ENCODE data around the gene OLFML2B.

Gene OLFML2B

GRCh38 chr1:162069334-162070093, 45.8 kb upstream of the OLFML2B start, which contains the start of gene NOS1AP (continued):
- TF ChIP-seq YY2 (tag by site-specific recombination; IDR thresholded peaks at IDR 0.05) (no peak), ZNF280C (tag by site-specific recombination; IDR thresholded peaks at IDR 0.05) (no peak), ZNF558 (tag by site-specific recombination; IDR thresholded peaks at IDR 0.05) (no peak), ZNF302 (tag by site-specific recombination; IDR thresholded peaks at IDR 0.05; ENCODE audit: low read depth) (no peak), ZNF701 (tag by site-specific recombination; IDR thresholded peaks at IDR 0.05) (no peak), ZNF580 (tag by site-specific recombination; IDR thresholded peaks at IDR 0.05) (no peak), ZNF24 (tag by site-specific recombination; IDR thresholded peaks at IDR 0.05) (no peak), KLF17 (tag by site-specific recombination; IDR thresholded peaks at IDR 0.05) (no peak), ZNF623 (tag by site-specific recombination; IDR thresholded peaks at IDR 0.05) (no peak), ZNF645 (tag by site-specific recombination; IDR thresholded peaks at IDR 0.05) (no peak), MZF1 (tag by site-specific recombination; IDR thresholded peaks at IDR 0.05; ENCODE audit: borderline replicate concordance) (no peak), ZIC2 (tag by site-specific recombination; IDR thresholded peaks at IDR 0.05) (no peak), ZNF114 (tag by site-specific recombination; IDR thresholded peaks at IDR 0.05) (no peak), PRDM10 (tag by site-specific recombination; IDR thresholded peaks at IDR 0.05) (no peak), ZXDB (tag by site-specific recombination; IDR thresholded peaks at IDR 0.05) (peak; percentile 32; the same call in 1 of the 2 replicates), ZSCAN30 (tag by site-specific recombination; IDR thresholded peaks at IDR 0.05) (peak; percentile 31; the same call in 1 of the 2 replicates), HOXC10 (CRISPR knock-in tag; IDR thresholded peaks at IDR 0.05) (0 out of 2 replicates have a peak, but pooled peaks have one; percentile 28), KLF7 (tag by site-specific recombination; IDR thresholded peaks at IDR 0.05; ENCODE audit: borderline replicate concordance) (peak; percentile 27; the same call in 1 of the 2 replicates), ZNF184 (tag by site-specific recombination; IDR thresholded peaks at IDR 0.05) (no peak), ZNF621 (tag by site-specific recombination; IDR thresholded peaks at IDR 0.05) (no peak), KLF16 (tag by site-specific recombination; IDR thresholded peaks at IDR 0.05) (no peak), SCRT2 (tag by site-specific recombination; IDR thresholded peaks at IDR 0.05) (no peak), ZFHX2 (tag by site-specific recombination; conservative IDR thresholded peaks at IDR 0.05) (no peak), YY1 (tag by site-specific recombination; IDR thresholded peaks at IDR 0.05) (no peak), ZNF280D (tag by site-specific recombination; IDR thresholded peaks at IDR 0.05) (no peak), ZNF324 (tag by site-specific recombination; IDR thresholded peaks at IDR 0.05) (no peak), WT1 (tag by site-specific recombination; IDR thresholded peaks at IDR 0.05) (no peak)

Data from HEK293 (cell line).